ENCODE measurements around the gene SEMA6D. TPM values are rescaled to one million over a fixed set of nuclear protein-coding genes. Genes with fewer than 3 reads are reported as not detected.

Gene SEMA6D
- total RNA-seq, 1 experiment from 2014 or later: 0.65 TPM

DNA sequence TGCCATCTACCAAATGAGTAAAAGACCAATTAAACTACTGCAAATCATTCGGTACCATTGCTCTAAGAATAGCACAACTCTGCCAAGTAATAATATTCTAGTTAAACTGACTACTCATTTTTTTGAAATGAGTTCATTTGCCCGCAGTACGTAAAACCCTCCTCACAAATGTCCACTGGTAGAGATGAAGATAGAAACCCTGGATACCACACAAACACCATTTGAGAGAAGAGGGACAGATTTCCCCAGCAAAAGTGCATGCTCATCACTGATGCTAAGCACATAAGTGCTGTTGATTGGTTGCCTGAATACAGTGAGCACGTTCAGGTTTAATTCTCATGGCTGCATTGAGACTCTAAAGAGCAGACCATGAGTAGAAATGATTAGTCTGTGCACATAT, 34.6 kb upstream of the SEMA6D start:
- peaks cover 8% of the 10 kb centered on the region for H3K9me3 Mint-ChIP-seq (ENCODE audit: unreplicated experiment)
- H3K4me3 Mint-ChIP-seq (ENCODE audit: unreplicated experiment): no peak overlapping the region
- no peak overlapping the region for H3K27ac Mint-ChIP-seq (ENCODE audit: low read depth, unreplicated experiment)
- no TSS peak for BruUV-seq (replicated peaks)
- POLR2A ChIA-PET: interaction anchor here (0.8 kb wide), 1 partner anchor 17 kb away, joined by 4 read pairs; no protein-coding TSS in a partner anchor
- H3K4me1 Mint-ChIP-seq (ENCODE audit: insufficient read depth, unreplicated experiment): peaks cover 10% of the 10 kb centered on the region
- CTCF ChIA-PET: no interaction called here
- no peaks in the 10 kb centered on the region for H3K36me3 Mint-ChIP-seq (ENCODE audit: insufficient read depth, unreplicated experiment)
- intact Hi-C loops (cut with micrococcal nuclease): no loop called here
- DNase-seq (ENCODE audit: unreplicated experiment): no peak
- H3K27me3 Mint-ChIP-seq (ENCODE audit: insufficient read depth, unreplicated experiment): no peaks in the 10 kb centered on the region
- TF ChIP-seq, protein P1, sequence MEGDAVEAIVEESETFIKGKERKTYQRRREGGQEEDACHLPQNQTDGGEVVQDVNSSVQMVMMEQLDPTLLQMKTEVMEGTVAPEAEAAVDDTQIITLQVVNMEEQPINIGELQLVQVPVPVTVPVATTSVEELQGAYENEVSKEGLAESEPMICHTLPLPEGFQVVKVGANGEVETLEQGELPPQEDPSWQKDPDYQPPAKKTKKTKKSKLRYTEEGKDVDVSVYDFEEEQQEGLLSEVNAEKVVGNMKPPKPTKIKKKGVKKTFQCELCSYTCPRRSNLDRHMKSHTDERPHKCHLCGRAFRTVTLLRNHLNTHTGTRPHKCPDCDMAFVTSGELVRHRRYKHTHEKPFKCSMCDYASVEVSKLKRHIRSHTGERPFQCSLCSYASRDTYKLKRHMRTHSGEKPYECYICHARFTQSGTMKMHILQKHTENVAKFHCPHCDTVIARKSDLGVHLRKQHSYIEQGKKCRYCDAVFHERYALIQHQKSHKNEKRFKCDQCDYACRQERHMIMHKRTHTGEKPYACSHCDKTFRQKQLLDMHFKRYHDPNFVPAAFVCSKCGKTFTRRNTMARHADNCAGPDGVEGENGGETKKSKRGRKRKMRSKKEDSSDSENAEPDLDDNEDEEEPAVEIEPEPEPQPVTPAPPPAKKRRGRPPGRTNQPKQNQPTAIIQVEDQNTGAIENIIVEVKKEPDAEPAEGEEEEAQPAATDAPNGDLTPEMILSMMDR (IDR thresholded peaks at IDR 0.05; ENCODE audit: unreplicated experiment): no peak

DNA sequence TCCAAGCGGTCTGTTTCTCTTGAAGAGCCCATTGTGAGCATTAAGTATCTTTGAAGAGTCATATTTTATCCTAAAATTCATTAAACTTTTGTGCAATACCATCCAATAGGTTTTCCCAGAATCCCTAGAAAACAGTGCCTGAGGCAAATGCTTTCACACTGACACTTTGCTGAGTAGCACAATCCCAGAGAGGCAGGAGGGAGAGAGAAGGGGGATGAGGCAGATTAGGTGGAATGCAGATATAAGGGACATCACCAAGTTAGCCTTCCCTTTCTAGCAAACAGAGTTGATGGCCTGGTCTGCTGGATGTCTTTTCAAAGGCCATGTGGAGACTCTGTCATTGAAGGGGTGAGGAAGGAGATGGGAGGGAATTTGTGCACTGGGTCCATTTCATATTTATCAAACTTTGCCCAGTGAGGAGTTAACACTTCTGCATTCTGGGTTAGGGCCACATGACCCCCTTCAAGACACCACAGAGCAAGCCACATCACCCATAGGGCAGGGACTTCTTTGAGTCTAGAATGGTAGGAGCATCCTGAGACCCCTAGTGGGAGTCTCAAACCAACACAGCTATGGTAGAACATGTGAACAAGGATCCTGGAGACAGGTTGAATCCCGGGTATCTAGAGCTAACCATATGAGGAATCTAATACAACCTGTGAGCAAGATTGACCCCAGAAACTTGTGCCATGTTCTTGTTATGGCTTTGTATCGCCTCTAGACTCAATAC, 32.0 kb upstream of the SEMA6D start:
- POLR2A ChIA-PET: no interaction called here
- no peaks in the 10 kb centered on the region for H3K36me3 Mint-ChIP-seq (ENCODE audit: insufficient read depth, unreplicated experiment)

DNA sequence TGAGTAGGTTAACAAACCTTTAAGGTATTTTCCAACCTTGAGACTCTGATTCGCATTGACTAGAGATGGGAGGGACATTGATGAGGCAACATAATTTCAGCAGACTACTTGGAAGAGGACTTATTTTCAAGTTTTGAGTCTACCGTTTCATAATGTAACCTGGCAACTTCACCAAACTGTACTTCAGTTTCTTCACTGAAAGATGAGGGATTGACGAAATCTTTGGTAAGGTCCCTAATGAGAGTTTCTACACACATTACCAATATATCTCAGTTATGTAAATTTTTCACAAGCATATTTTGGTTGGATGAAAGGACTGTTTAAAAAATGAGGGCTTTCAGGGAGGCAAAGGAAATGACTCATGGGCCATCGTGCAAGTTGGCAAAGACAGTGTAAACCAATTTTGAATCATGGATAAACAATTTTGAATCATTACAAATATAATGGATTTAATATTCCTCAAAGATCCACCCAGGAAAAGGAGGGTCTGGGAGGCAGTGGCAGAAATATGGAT, 28.7 kb upstream of the SEMA6D start:
- Mint-ChIP-seq H3K27me3 (ENCODE audit: insufficient read depth, unreplicated experiment) (no peaks in the 10 kb centered on the region), H3K9me3 (ENCODE audit: unreplicated experiment) (peaks cover 10% of the 10 kb centered on the region), H3K27ac (ENCODE audit: low read depth, unreplicated experiment) (peak overlapping the region; percentile 86), H3K36me3 (ENCODE audit: insufficient read depth, unreplicated experiment) (no peaks in the 10 kb centered on the region), H3K4me3 (ENCODE audit: unreplicated experiment) (no peak overlapping the region), H3K4me1 (ENCODE audit: insufficient read depth, unreplicated experiment) (peaks cover 20% of the 10 kb centered on the region)
- intact Hi-C loops (cut with micrococcal nuclease): no loop called here
- CTCF ChIA-PET: interaction anchor here (1.4 kb wide), 1 partner anchor 23 kb away, joined by 7 read pairs; no protein-coding TSS in a partner anchor
- TF ChIP-seq, protein P1 (IDR thresholded peaks at IDR 0.05; ENCODE audit: unreplicated experiment): no peak
- DNase-seq (ENCODE audit: unreplicated experiment): peak; percentile 77
- BruUV-seq (replicated peaks): no TSS peak
- POLR2A ChIA-PET: no interaction called here

More for the DNA sequence above, 32.0 kb upstream of the SEMA6D start:
- H3K27ac Mint-ChIP-seq (ENCODE audit: low read depth, unreplicated experiment): no peak overlapping the region
- TF ChIP-seq, protein P1 (IDR thresholded peaks at IDR 0.05; ENCODE audit: unreplicated experiment): no peak
- intact Hi-C loops (cut with micrococcal nuclease): no loop called here
- H3K9me3 Mint-ChIP-seq (ENCODE audit: unreplicated experiment): peaks cover 10% of the 10 kb centered on the region
- no peak overlapping the region for H3K4me3 Mint-ChIP-seq (ENCODE audit: unreplicated experiment)
- peaks cover 20% of the 10 kb centered on the region for H3K4me1 Mint-ChIP-seq (ENCODE audit: insufficient read depth, unreplicated experiment)
- CTCF ChIA-PET: no interaction called here
- DNase-seq (ENCODE audit: unreplicated experiment): peak; percentile 55
- no TSS peak for BruUV-seq (replicated peaks)
- H3K27me3 Mint-ChIP-seq (ENCODE audit: insufficient read depth, unreplicated experiment): no peaks in the 10 kb centered on the region

DNA sequence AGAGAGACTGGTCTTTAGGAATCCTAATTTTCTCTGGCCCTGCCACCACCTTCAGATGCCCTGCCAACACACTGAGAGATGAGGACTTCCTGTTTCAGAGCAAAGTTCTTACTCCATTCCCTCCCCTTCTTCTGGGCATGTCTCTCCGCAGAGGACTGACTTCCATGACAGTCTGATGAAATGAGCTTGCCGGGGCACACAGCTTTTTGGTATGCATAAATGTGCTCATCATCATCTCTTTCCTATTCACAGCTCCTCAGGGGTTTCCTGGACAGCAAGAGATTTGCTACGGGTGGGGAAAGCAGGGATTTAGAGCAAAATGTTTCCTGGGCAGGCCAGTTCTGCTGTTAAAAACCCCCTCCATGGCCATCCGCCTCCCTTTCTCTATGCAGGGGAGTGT, 27.6 kb upstream of the SEMA6D start:
- CTCF ChIA-PET: interaction anchor here (0.5 kb wide), 1 partner anchor 270 kb away, joined by 3 read pairs; no protein-coding TSS in a partner anchor
- Mint-ChIP-seq H3K4me3 (ENCODE audit: unreplicated experiment) (no peak overlapping the region), H3K9me3 (ENCODE audit: unreplicated experiment) (peaks cover 10% of the 10 kb centered on the region), H3K27me3 (ENCODE audit: insufficient read depth, unreplicated experiment) (no peaks in the 10 kb centered on the region), H3K27ac (ENCODE audit: low read depth, unreplicated experiment) (no peak overlapping the region), H3K36me3 (ENCODE audit: insufficient read depth, unreplicated experiment) (no peaks in the 10 kb centered on the region), H3K4me1 (ENCODE audit: insufficient read depth, unreplicated experiment) (peaks cover 18% of the 10 kb centered on the region)
- POLR2A ChIA-PET: no interaction called here
- DNase-seq (ENCODE audit: unreplicated experiment): no peak
- no TSS peak for BruUV-seq (replicated peaks)
- TF ChIP-seq, protein P1 (IDR thresholded peaks at IDR 0.05; ENCODE audit: unreplicated experiment): no peak
- intact Hi-C loops (cut with micrococcal nuclease): loop anchor here (10.0 kb wide), 1 partner anchor 315 kb away; no protein-coding TSS in a partner anchor
